ENCODE results near the gene HUS1B.

- TF ChIP-seq ZNF565 (CRISPR knock-in tag; conservative IDR thresholded peaks at IDR 0.05; ENCODE audit: low read depth) (no peak), POU6F1 (CRISPR knock-in tag; IDR thresholded peaks at IDR 0.05; ENCODE audit: borderline replicate concordance, low read depth) (no peak), ESRRG (CRISPR knock-in tag; IDR thresholded peaks at IDR 0.05) (no peak), CREB5 (CRISPR knock-in tag; IDR thresholded peaks at IDR 0.05; ENCODE audit: low read depth) (no peak), OSR1 (CRISPR knock-in tag; IDR thresholded peaks at IDR 0.05) (no peak), ZNF70 (CRISPR knock-in tag; IDR thresholded peaks at IDR 0.05) (no peak), SNAI2 (CRISPR knock-in tag; IDR thresholded peaks at IDR 0.05) (no peak), ZFP30 (CRISPR knock-in tag; IDR thresholded peaks at IDR 0.05) (no peak), TCF4 (CRISPR knock-in tag; IDR thresholded peaks at IDR 0.05; ENCODE audit: borderline replicate concordance) (no peak), TSHZ2 (CRISPR knock-in tag; IDR thresholded peaks at IDR 0.05) (no peak), PPARA (CRISPR knock-in tag; IDR thresholded peaks at IDR 0.05; ENCODE audit: borderline replicate concordance) (no peak), ZFP3 (CRISPR knock-in tag; IDR thresholded peaks at IDR 0.05) (no peak)
These were observed 28.1 kb upstream of the HUS1B start for GRCh38 chr6:684831-685636.

Measured in SK-N-SH treated with all-trans-retinoic acid at 6 μM for 48 hours (cell line).